Activated T-cell treated with anti-CD3 and anti-CD28 coated beads, Interleukin-2, amount 50 U/mL, for 72 hours (primary cell): ENCODE results near the gene SSMEM1. TPM values are rescaled to one million over a fixed set of nuclear protein-coding genes. Genes with fewer than 3 reads are reported as not detected.
A peak's percentile ranks its signal among the peaks of the same experiment; 100 is the strongest.

Source experiments
- ATAC-seq, 2 donors: fragments of 150-1000 bp; cut with Tn5 transposase; replicated peaks in 1 of 2; 2 replicates each; pipeline ENCODE4 v1.10.0; 2021; ENCODE audit warnings: moderate library complexity in 2 of 2, mild to moderate bottlenecking in 1 of 2
- DNase-seq, 2 donors: peaks; one replicate each; pipeline ENCODE4 v3.0.0; 2021 to 2022; ENCODE audit warnings: mixed read lengths in 1 of 2
- H3K27ac Mint-ChIP-seq: one replicate; pipeline ENCODE4 v1.8.0; 2022; ENCODE audit warnings: mild to moderate bottlenecking, moderate library complexity, mixed read lengths
- H3K27me3 Mint-ChIP-seq: one replicate; pipeline ENCODE4 v1.8.0; 2022; ENCODE audit warnings: low read depth, mixed read lengths
- H3K36me3 Mint-ChIP-seq, 2 donors: one replicate each; pipeline ENCODE4 v1.8.0; 2022; ENCODE audit warnings: mixed read lengths in 2 of 2, mild to moderate bottlenecking in 1 of 2; ENCODE audit not compliant: insufficient read depth in 2 of 2
- H3K4me1 Mint-ChIP-seq: one replicate; pipeline ENCODE4 v1.8.0; 2022; ENCODE audit warnings: low read depth, mixed read lengths
- H3K4me3 Mint-ChIP-seq, 2 donors: one replicate each; pipeline ENCODE4 v1.8.0; 2022; ENCODE audit warnings: mild to moderate bottlenecking in 2 of 2, mixed read lengths in 2 of 2, moderate library complexity in 2 of 2
- H3K9me3 Mint-ChIP-seq, 2 donors: one replicate each; pipeline ENCODE4 v1.8.0; 2022; ENCODE audit warnings: mixed read lengths in 2 of 2
- total RNA-seq, 2 donors: library from RNA; stranded (reverse); gene quantifications; one replicate each; pipeline ENCODE4 v1.2.3, GENCODE V29; 2022

Gene SSMEM1
- total RNA-seq, 2 donors from 2014 or later, result not detected

DNA sequence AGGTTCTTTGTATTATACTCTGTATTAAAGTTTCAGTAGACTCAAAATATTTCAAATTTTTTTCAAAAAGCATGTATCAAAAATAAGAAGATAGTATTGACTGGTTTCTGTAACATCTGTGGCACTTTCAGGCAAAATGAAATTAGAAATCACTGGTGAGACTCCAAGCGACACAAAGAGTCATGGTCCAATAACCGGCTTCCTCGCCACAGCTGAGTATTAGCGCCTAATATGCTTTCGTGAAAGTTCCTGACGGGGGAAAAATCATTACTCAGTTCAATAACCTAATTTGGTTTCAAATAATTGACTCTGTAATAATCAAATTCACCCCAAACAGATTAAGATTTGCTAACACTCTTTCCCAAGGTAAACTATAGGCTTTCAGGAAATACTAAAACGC lies 15.9 kb upstream of the SSMEM1 start:
- Mint-ChIP-seq H3K4me1 (no peaks in the 10 kb centered on the region), H3K4me3 (no peak overlapping the region), H3K27me3 (no peaks in the 10 kb centered on the region), H3K9me3 (no peaks in the 10 kb centered on the region), H3K27ac (no peak overlapping the region), H3K36me3 (peaks cover 6 to 24% of the 10 kb centered on the region in 2 donors)
- ATAC-seq, result no peak
- no peak for DNase-seq

- no peak overlapping the region for H3K4me3 Mint-ChIP-seq
- peaks cover 7% of the 10 kb centered on the region for H3K4me1 Mint-ChIP-seq
- ATAC-seq (no peak), DNase-seq (no peak)
- no peaks in the 10 kb centered on the region for H3K9me3 Mint-ChIP-seq
- H3K27ac Mint-ChIP-seq, result peak overlapping the region; percentile 27
- H3K27me3 Mint-ChIP-seq, result no peaks in the 10 kb centered on the region
- H3K36me3 Mint-ChIP-seq, result peaks cover 13 to 36% of the 10 kb centered on the region in 2 donors
These were observed 12.3 kb upstream of the SSMEM1 start for GRCh38 chr7:130195396-130195795.

- ATAC-seq (no peak), DNase-seq (no peak)
- Mint-ChIP-seq H3K9me3 (no peaks in the 10 kb centered on the region), H3K36me3 (peaks cover 13 to 37% of the 10 kb centered on the region in 2 donors), H3K4me1 (peaks cover 12% of the 10 kb centered on the region), H3K27ac (no peak overlapping the region), H3K4me3 (no peak overlapping the region), H3K27me3 (no peaks in the 10 kb centered on the region)
These were observed 11.2 kb upstream of the SSMEM1 start for GRCh38 chr7:130196476-130196875.

DNA sequence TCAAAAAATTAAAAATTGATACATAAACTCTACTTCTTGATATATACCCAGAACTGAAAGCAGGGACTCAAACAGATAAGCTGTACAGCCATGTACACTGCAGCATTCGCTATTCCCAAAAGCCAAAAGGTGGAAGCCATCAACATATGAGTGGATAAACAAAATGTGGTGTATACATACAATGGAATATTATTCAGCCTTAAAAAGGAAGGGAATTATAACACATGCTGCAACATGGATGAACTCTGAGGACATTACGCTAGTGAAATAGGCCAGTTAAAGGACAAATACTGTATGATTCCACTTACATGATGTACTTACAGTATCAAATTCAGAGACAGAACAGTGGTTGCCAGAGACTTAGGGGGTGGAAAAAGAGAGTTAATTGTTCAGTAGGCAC lies 10.6 kb upstream of the SSMEM1 start:
- Mint-ChIP-seq H3K36me3 (peaks cover 15 to 41% of the 10 kb centered on the region in 2 donors), H3K27me3 (no peaks in the 10 kb centered on the region), H3K4me3 (no peak overlapping the region), H3K9me3 (no peaks in the 10 kb centered on the region), H3K27ac (peak overlapping the region; percentile 17), H3K4me1 (peaks cover 17% of the 10 kb centered on the region)
- DNase-seq (no peak), ATAC-seq (no peak)

- DNase-seq, result no peak
- Mint-ChIP-seq H3K27me3 (no peaks in the 10 kb centered on the region), H3K4me3 (no peak overlapping the region), H3K36me3 (peaks cover 21 to 45% of the 10 kb centered on the region in 2 donors), H3K9me3 (no peaks in the 10 kb centered on the region), H3K27ac (peak overlapping the region; percentile 48), H3K4me1 (peaks cover 36% of the 10 kb centered on the region)
- no peak for ATAC-seq
These were observed 5.9 kb upstream of the SSMEM1 start for GRCh38 chr7:130201796-130202195.

DNA sequence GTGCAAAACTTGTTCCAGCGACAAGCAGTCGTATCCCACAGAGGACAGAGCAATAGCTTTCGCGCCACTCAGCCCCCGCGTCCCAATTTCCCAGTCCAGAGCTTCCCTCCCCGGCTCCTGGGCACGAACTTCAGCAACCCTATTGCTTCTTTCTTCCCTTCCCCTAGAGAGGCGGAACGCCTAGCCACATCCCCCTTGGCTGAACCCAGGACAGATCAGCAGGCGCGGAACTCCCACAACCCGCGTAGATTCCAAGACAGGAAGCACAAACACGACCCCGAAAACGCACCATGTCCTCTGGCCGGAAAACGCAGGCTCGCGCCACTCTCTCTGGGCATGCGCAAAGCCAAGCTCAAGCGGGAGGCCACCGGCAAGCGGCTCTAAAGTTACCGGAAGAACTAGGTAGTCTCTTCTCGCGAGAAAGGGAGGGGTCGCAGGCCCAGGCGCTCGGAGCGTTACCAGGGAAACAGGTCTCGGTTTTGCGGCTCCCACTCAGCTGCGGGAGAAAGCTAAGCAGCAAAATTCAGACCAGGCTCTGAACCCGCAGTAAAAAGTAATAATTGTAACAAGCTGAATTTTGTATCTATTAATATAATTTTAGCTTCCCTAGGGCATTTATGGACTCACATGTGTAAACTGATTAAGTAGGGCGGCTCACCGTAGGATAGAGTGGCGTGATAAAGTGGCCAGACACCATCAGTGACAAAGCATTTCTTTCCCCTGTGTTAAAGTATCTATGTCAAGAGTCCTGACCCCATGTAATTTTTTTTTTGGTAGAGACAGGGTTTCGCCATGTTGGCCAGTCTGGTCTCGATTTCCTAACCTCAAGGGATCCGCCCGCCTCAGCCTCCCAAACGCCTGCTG lies 2.3 kb upstream of the SSMEM1 start, which contains the start of gene TMEM209:
Gene TMEM209, minus strand, starts transcription at position 323 of the 864 bp plus-strand sequence. Its CDS starts 31 bp downstream, at position 292.
- Mint-ChIP-seq H3K27me3 (no peaks in the 10 kb centered on the region), H3K9me3 (no peaks in the 10 kb centered on the region), H3K4me3 (peak within 1 kb of the TSS; percentile 96 to 100), H3K27ac (peak within 1 kb of the TSS; percentile 99), H3K36me3 (peaks cover 14 to 27% of the 10 kb centered on the region in 2 donors), H3K4me1 (peaks cover 37% of the 10 kb centered on the region)
- DNase-seq (peak; percentile 95 to 96), ATAC-seq (peak; percentile 97 to 99)

- no peak overlapping the region for H3K27ac Mint-ChIP-seq
- H3K4me3 Mint-ChIP-seq, result peak overlapping the region in 1 of 2 donors; percentile 53
- H3K36me3 Mint-ChIP-seq, result peaks cover 11 to 18% of the 10 kb centered on the region in 2 donors
These were observed 627 bp upstream of the SSMEM1 start for GRCh38 chr7:130207033-130207432.

DNA sequence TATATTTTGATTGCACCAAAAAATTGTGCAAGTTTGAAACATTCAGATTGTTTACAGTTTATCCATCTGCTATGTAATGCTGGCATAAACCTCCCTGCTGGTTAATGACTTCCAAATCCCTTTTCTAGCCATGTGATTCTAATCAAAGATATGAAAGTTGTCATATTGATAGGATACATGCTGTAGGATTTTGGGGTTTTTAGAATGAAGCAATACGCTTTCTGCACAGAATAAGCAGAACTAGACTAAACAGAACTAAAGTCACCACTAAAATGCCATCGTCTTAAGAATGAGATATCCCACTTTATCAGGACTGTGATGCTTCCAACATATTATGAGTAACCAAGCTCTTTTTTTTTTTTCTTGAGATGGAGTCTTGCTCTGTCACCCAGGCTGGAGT lies 856 bp downstream of the SSMEM1 start:
- peaks cover 6% of the 10 kb centered on the region in 2 donors for H3K36me3 Mint-ChIP-seq
- ATAC-seq (no peak), DNase-seq (no peak)
- no peak overlapping the region for H3K4me3 Mint-ChIP-seq
- no peaks in the 10 kb centered on the region for H3K9me3 Mint-ChIP-seq
- H3K27ac Mint-ChIP-seq, result no peak overlapping the region
- H3K27me3 Mint-ChIP-seq, result no peaks in the 10 kb centered on the region
- peaks cover 22% of the 10 kb centered on the region for H3K4me1 Mint-ChIP-seq

More at GRCh38 chr7:130207033-130207432, 627 bp upstream of the SSMEM1 start:
- no peak for ATAC-seq
- Mint-ChIP-seq H3K27me3 (no peaks in the 10 kb centered on the region), H3K9me3 (no peaks in the 10 kb centered on the region), H3K4me1 (peaks cover 28% of the 10 kb centered on the region)
- no peak for DNase-seq

- peaks cover 18% of the 10 kb centered on the region for H3K4me1 Mint-ChIP-seq
- no peaks in the 10 kb centered on the region for H3K36me3 Mint-ChIP-seq
- no peaks in the 10 kb centered on the region for H3K27me3 Mint-ChIP-seq
- H3K4me3 Mint-ChIP-seq, result no peak overlapping the region
- no peak for ATAC-seq
- DNase-seq, result no peak
- no peaks in the 10 kb centered on the region for H3K9me3 Mint-ChIP-seq
- H3K27ac Mint-ChIP-seq, result no peak overlapping the region
These were observed 2.7 kb downstream of the SSMEM1 start for GRCh38 chr7:130210181-130210935.

DNA sequence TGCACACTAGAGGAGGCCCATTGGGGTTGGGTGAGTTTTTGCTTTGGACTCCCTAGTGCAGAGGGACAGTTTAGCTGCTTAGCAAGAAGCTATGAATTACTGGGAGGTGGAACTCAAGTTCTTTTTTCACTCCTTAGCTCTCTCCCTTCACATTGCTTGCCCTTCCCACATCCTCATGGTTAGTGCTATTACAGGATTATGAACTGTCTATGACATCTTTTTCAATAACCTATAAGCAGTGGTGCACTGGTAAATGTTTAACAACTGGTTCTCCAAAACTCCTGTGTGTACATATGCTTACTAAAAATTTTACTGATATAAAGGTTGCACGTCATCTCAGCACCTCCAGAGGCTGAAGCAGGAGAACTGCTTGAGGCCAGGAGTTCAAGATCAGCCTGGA lies 6.2 kb downstream of the SSMEM1 start:
- no peaks in the 10 kb centered on the region for H3K9me3 Mint-ChIP-seq
- DNase-seq (no peak), ATAC-seq (no peak)
- H3K4me3 Mint-ChIP-seq, result no peak overlapping the region
- H3K36me3 Mint-ChIP-seq, result no peaks in the 10 kb centered on the region
- no peaks in the 10 kb centered on the region for H3K27me3 Mint-ChIP-seq
- no peak overlapping the region for H3K27ac Mint-ChIP-seq
- no peaks in the 10 kb centered on the region for H3K4me1 Mint-ChIP-seq

- Mint-ChIP-seq H3K9me3 (no peaks in the 10 kb centered on the region), H3K4me1 (no peaks in the 10 kb centered on the region), H3K27me3 (no peaks in the 10 kb centered on the region), H3K27ac (no peak overlapping the region), H3K4me3 (no peak overlapping the region), H3K36me3 (no peaks in the 10 kb centered on the region)
- no peak for ATAC-seq
- DNase-seq, result no peak
These were observed 8.4 kb downstream of the SSMEM1 start for GRCh38 chr7:130216025-130216424.

GRCh38 chr7:130216750-130217149 lies 9.1 kb downstream of the SSMEM1 start:
- Mint-ChIP-seq H3K4me3 (no peak overlapping the region), H3K27me3 (no peaks in the 10 kb centered on the region), H3K4me1 (no peaks in the 10 kb centered on the region), H3K9me3 (no peaks in the 10 kb centered on the region), H3K36me3 (no peaks in the 10 kb centered on the region), H3K27ac (no peak overlapping the region)
- no peak for ATAC-seq
- no peak for DNase-seq
